AG10803 (cell line): ENCODE data around the gene BCL2L12.
A peak's percentile ranks its signal among the peaks of the same experiment; 100 is the strongest.

Experiments
- DNase-seq: peaks from one replicate; pipeline ENCODE4 v3.0.0; 2010; ENCODE audit warnings: low read depth
- H3K4me3 ChIP-seq: 2 replicates; pipeline ENCODE4 v1.5.1; 2011; ENCODE audit warnings: mild to moderate bottlenecking, low read length, control low read depth
- TF ChIP-seq, protein P1 (sequence below): conservative IDR thresholded peaks from 2 replicates; pipeline ENCODE4 v1.5.1; 2011; ENCODE audit warnings: mild to moderate bottlenecking, low read length, control low read depth, inconsistent platforms

The BCL2L12 gene

DNA sequence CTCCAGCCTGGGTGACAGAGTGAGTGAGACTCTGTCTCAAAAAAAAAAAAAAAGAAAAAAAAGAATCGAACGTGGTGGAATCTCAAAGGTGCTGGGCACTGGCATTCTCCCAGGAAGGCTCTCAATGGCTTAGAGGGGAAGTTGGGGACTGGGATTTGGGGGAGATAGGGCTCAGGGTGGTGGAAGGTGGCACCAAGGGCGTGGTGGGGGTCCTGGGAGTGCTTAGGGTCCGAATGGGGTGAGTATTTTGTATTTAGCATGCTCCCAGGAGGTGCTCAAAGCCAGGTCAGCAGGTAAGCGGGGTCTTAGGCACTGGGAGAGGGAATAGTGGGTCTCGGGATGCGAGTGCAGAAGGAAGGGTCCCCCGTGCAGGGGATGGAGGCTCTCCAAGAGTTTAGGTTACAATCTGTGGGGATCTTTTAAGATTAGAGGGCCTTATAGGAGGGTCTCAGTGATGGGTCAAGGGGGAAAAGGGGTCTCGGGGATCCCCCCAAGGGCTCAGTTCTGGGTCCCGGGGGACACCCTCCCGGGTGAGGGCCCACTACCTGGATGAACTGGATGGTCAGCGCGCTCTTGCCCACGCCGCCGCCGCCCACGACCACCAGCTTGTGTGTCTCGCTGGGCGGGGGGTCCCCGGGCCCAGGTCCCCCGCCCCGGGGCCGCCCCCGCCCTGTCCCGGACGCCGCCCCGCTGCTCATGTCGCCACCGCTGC is 26.2 kb upstream of the BCL2L12 start:
- TF ChIP-seq, protein P1, sequence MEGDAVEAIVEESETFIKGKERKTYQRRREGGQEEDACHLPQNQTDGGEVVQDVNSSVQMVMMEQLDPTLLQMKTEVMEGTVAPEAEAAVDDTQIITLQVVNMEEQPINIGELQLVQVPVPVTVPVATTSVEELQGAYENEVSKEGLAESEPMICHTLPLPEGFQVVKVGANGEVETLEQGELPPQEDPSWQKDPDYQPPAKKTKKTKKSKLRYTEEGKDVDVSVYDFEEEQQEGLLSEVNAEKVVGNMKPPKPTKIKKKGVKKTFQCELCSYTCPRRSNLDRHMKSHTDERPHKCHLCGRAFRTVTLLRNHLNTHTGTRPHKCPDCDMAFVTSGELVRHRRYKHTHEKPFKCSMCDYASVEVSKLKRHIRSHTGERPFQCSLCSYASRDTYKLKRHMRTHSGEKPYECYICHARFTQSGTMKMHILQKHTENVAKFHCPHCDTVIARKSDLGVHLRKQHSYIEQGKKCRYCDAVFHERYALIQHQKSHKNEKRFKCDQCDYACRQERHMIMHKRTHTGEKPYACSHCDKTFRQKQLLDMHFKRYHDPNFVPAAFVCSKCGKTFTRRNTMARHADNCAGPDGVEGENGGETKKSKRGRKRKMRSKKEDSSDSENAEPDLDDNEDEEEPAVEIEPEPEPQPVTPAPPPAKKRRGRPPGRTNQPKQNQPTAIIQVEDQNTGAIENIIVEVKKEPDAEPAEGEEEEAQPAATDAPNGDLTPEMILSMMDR = no peak
- peak overlapping the region; percentile 87 for H3K4me3 ChIP-seq
- DNase-seq = no peak

DNA sequence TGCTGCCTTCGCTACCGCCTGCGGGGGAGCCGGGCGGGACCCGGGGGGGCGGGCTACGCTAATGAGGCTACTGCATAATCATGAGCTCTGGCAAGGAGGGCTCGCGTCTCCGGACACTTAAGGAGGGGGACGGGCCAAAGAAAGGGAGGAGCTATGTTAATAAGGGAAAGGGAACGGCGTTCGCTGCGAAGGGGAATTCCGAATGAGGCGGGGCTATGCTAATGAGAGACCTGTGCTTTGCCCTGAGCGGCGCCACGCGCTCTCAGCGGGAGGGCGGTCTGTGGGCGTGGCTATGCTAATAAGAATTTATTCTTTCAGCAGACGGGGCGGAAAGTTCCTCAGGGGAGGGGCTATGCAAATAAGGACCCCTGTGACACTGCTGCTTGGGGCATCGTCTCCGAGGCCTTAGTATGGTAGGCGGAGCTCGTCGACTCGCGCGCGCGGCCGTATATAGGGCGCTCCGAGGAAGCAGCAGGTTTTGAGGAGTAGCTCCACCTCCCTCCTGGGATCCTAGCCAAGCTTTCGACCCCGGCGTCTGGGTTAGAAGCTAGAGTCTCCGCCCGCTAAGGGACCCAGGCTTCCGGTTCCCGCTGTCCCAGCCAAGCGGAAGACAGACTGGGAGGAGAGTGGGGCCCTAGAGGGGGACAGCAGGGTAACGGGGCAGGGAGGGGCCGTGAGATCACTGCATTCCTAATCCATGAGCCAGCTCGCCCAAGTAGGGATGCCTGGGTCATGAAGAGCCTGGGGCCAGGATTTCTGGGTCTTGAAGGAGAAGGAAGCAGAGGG is 25.4 kb upstream of the BCL2L12 start, which contains the start of gene RRAS:
RRAS (minus strand) TSS at position 31 of the 786 bp plus-strand sequence. CDS start 45 bp downstream, outside the sequence.
- peak; percentile 100 for DNase-seq
- TF ChIP-seq, protein P1 = no peak
- H3K4me3 ChIP-seq = peak within 1 kb of the TSS; percentile 87

DNA sequence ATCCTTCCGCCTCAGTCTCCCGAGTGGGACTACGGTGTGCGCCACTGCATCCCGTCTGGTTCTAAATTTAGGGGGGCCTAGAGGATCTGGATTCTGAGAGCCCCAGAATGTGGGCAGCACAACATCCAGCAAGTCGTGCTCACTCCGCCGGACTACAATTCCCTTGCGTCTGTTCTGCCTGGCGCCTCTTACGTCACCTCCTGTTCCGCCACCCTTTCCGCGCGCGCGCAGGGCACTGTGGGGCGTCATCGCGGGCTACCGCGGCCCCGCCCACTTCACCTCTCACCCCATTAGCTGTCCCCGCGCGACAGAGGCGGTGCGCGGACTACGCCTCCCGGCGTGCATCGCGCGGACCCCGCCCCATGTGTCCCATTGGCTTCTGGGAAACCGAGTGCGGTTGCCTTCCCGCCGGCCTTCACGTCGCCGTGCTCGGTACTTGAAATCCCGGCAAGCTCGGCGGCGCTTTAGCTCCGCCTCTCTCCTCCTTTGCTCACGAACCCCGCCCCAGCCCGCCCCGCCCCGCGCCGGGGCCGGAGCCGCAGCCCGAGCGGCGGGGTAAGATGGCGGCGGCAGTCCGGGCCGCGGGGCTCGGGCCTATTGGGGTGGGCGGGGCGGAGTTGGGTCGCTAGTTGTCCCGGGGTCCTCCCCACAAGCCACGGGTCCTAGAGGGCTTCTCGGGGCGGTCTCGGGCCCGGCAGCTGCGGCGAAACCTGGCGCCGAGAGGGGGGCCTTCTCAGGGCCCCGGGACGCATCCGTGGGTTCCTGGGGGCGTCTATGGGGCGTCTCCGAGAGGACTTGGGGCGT is 23.8 kb upstream of the BCL2L12 start, which contains the start of gene SCAF1:
SCAF1 (plus strand) TSS at position 522 of the 804 bp plus-strand sequence. CDS start 2,818 bp downstream, outside the sequence.
- peak within 1 kb of the TSS; percentile 98 for H3K4me3 ChIP-seq
- DNase-seq = peak; percentile 100
- TF ChIP-seq, protein P1 = no peak

DNA sequence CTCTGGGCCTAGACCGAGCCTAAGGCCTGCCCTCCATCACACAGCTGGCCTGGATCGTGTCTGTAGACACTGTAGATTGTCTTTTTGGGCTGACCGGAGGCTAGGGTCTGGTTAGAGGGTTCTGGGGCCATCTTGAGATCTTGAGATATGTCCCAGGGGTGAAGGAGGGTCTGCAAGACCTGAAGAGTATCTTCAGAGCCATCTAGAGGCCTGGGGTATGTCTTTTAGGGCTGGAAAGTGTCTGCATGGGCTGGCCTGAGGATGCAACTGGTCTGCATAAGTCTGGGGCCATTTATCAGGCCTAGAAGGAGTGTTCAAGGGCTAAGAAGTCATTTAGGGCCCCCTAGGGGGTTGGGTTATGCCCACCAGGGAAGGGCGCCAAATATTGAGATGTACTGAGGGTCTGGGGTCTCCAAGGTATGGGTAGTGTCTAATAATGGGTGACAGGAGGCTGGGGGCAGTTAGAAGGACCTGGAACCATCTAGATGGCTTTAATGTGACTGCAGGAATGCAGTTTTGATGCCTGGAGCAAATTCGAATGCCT is 23.2 kb upstream of the BCL2L12 start:
- DNase-seq = no peak
- TF ChIP-seq, protein P1 = no peak
- peak overlapping the region; percentile 98 for H3K4me3 ChIP-seq

DNA sequence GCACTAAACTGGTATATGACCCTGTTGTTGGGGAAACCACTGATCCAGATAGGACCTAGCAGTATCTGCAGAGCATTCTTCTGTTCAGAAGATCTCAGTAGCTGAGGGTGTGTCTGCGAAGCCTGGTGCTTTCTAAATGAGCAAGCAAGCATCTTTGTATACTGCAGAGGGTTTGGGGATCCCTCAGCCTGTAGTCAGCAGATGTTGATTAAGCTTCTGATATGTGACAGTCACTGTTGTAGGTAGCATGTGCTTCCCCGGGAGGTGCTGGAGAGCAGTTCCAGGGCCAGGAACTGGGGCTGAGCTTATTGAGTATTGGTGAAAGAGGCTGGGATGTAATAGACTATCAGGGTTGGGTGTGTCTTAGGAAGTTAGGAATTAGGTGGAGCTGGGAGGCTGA is 22.3 kb upstream of the BCL2L12 start:
- H3K4me3 ChIP-seq = peak overlapping the region; percentile 98
- TF ChIP-seq, protein P1 = no peak
- DNase-seq = no peak

DNA sequence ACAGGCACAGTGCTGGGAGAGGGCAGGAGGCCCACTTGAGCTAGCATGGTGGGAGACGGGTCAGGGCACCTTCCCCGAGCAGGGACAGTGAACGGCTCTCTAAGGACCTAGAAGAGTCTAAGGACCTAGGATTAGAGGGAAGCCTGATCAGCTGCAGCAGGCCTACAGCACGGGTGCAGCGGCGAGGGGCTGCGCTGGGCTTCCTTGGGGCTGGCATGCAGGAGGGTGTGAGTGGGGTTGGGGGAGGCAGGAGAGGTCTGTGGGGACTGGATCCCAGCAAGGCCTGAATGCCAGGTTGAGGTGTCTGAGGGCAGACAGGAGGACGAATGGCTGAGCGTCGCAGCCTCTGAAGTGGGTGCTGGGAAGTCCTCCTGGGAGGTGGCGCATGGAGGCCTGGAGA is 20.1 kb upstream of the BCL2L12 start:
- no peak for DNase-seq
- TF ChIP-seq, protein P1 = no peak

More for the DNA sequence above, 20.1 kb upstream of the BCL2L12 start:
- no peak overlapping the region for H3K4me3 ChIP-seq
